H1 (cell line): ENCODE results near the gene MUC5B. TPM values are rescaled to one million over a fixed set of nuclear protein-coding genes. Genes with fewer than 3 reads are reported as not detected.

Experiments
- ATF3 ChIP-seq: IDR thresholded peaks from 2 replicates; pipeline ENCODE4 v1.6.1; 2011; ENCODE audit warnings: low read depth, mild to moderate bottlenecking, low read length; ENCODE audit not compliant: insufficient read depth
- GABPA ChIP-seq: IDR thresholded peaks from 2 replicates; pipeline ENCODE4 v1.6.1; 2011; ENCODE audit warnings: mild to moderate bottlenecking, low read length, moderate library complexity, borderline replicate concordance; ENCODE audit not compliant: insufficient read depth
- polyA plus RNA-seq, 7 experiments: library from polyadenylated mRNA; depleted of rRNA in 3 of 7; stranded (reverse) in 5 of 7; unstranded in 2 of 7; fragments of >200 nt in 5 of 7; fragments of 200-250 nt in 2 of 7; gene quantifications; 1 replicate in 5 of 7; 2 replicates in 1 of 7; 4 replicates in 1 of 7; pipeline versions ENCODE4 v1.2.1 to v1.2.3, GENCODE V29; 2011 to 2013; ENCODE audit warnings: missing spikeins in 2 of 7, mixed read lengths in 2 of 7
- total RNA-seq: library from RNA; stranded (reverse); fragmentation: NEBNext Ultra II Directional; extraction: Animal tissue kit (Norgen Biotek cat#: 25700); gene quantifications from 2 replicates; pipeline ENCODE4 v1.2.1, GENCODE V29; 2021

MUC5B gene
- total and polyA plus RNA-seq, 2 of the 8 experiments (the other 6 are each of a cell fraction or from before 2014, with no cell fraction given), result 0.02 to 0.03 TPM

GRCh38 chr11:1229471-1230120, 6.7 kb downstream of the MUC5B start (continued):
- no peak for TF ChIP-seq ATF3
- no peak for TF ChIP-seq GABPA
